Endodermal cell (in vitro differentiated cells): ENCODE measurements around the gene UFD1. TPM values are rescaled to one million over a fixed set of nuclear protein-coding genes. Genes with fewer than 3 reads are reported as not detected.

Source experiments
- DNase-seq: peaks from one replicate; pipeline ENCODE4 v3.0.0-alpha.2; 2017
- H3K27ac ChIP-seq: 2 replicates; pipeline ENCODE4 v1.5.1; 2013; ENCODE audit warnings: mild to moderate bottlenecking, low read depth, low read length, moderate library complexity
- H3K27me3 ChIP-seq: 2 replicates; pipeline ENCODE4 v1.6.1; 2013; ENCODE audit warnings: mild to moderate bottlenecking, low read length, moderate library complexity; ENCODE audit not compliant: insufficient read depth, control insufficient read depth, poor library complexity, severe bottlenecking
- H3K36me3 ChIP-seq: 2 replicates; pipeline ENCODE4 v1.7.0; 2013; ENCODE audit warnings: mild to moderate bottlenecking, low read length, moderate library complexity; ENCODE audit not compliant: control insufficient read depth, insufficient read depth
- H3K4me1 ChIP-seq: one replicate; pipeline ENCODE4 v1.7.0; 2013; ENCODE audit warnings: low read length; ENCODE audit not compliant: control insufficient read depth, insufficient read depth
- H3K4me3 ChIP-seq: 2 replicates; pipeline ENCODE4 v1.5.1; 2013; ENCODE audit warnings: mild to moderate bottlenecking, low read length, moderate library complexity
- H3K9ac ChIP-seq: 2 replicates; pipeline ENCODE4 v1.6.1; 2013; ENCODE audit warnings: mild to moderate bottlenecking, low read length, moderate library complexity; ENCODE audit not compliant: poor library complexity, severe bottlenecking; ENCODE audit errors: extremely low read depth
- H3K9me3 ChIP-seq: 2 replicates; pipeline ENCODE4 v1.6.1; 2013; ENCODE audit warnings: mild to moderate bottlenecking, low read length, moderate library complexity; ENCODE audit not compliant: control insufficient read depth
- H3K27ac Mint-ChIP-seq: 2 replicates; pipeline ENCODE4 v1.8.0; 2020; ENCODE audit warnings: mixed read lengths
- H3K27me3 Mint-ChIP-seq: 2 replicates; pipeline ENCODE4 v1.8.0; 2021; ENCODE audit warnings: mild to moderate bottlenecking, mixed read lengths; ENCODE audit not compliant: insufficient read depth
- H3K36me3 Mint-ChIP-seq: 2 replicates; pipeline ENCODE4 v1.8.0; 2020; ENCODE audit warnings: low read depth, mixed read lengths
- H3K4me1 Mint-ChIP-seq: 2 replicates; pipeline ENCODE4 v1.8.0; 2020; ENCODE audit warnings: mixed read lengths
- H3K4me3 Mint-ChIP-seq: 2 replicates; pipeline ENCODE4 v1.8.0; 2020; ENCODE audit warnings: mild to moderate bottlenecking, moderate library complexity, mixed read lengths
- H3K9me3 Mint-ChIP-seq: 2 replicates; pipeline ENCODE4 v1.8.0; 2020; ENCODE audit warnings: mild to moderate bottlenecking, mixed read lengths
- CTCF ChIP-seq: fragments of 200-600 bp; sonication (generic); conservative IDR thresholded peaks from 2 replicates; pipeline ENCODE4 v1.5.0; 2021; ENCODE audit warnings: antibody characterized with exemption, mild to moderate bottlenecking
- WGBS, 2 experiments: methylation state at CpG; one replicate each; pipeline versions ENCODE4 v1.1.5 to v1.1.7; 2013; ENCODE audit warnings: missing lambda C conversion rate in 2 of 2, mixed read lengths in 1 of 2; ENCODE audit not compliant: insufficient coverage in 1 of 2, insufficient read length in 1 of 2; 5-methylcytosine and 5-hydroxymethylcytosine counted together
- total RNA-seq, 2 donors: library from RNA; stranded (reverse); fragmentation: NEBNext Ultra II Directional in 1 of 2; extraction: Animal tissue kit (Norgen Biotek cat#: 25700) in 1 of 2; gene quantifications; 2 replicates in 1 of 2; 3 replicates in 1 of 2; pipeline ENCODE4 v1.2.1, GENCODE V29; 2021

Gene UFD1
- total RNA-seq, 2 donors from 2014 or later: 67.7 to 69.2 TPM

- Histone ChIP-seq H3K4me1 (no peaks in the 10 kb centered on the region), H3K4me3 (no peak overlapping the region), H3K36me3 (peaks cover 94% of the 10 kb centered on the region), H3K9ac (no peak overlapping the region), H3K27ac (no peak overlapping the region), H3K9me3 (no peaks in the 10 kb centered on the region), H3K27me3 (no peaks in the 10 kb centered on the region)
- Mint-ChIP-seq H3K36me3 (peaks cover 68% of the 10 kb centered on the region), H3K4me3 (no peak overlapping the region), H3K9me3 (no peaks in the 10 kb centered on the region), H3K27ac (no peak overlapping the region), H3K27me3 (no peaks in the 10 kb centered on the region), H3K4me1 (no peaks in the 10 kb centered on the region)
- 85 to 88% methylated on average over 6 to 7 of the region's 7 CpGs for WGBS, 2 experiments
- TF ChIP-seq CTCF: no peak
- DNase-seq: no peak
Measured at GRCh38 chr22:19463491-19464469, 15.2 kb downstream of the UFD1 start.

GRCh38 chr22:19463008-19463407 is 16.0 kb downstream of the UFD1 start:
- Mint-ChIP-seq H3K36me3 (peaks cover 65% of the 10 kb centered on the region), H3K27me3 (no peaks in the 10 kb centered on the region), H3K27ac (no peak overlapping the region), H3K9me3 (no peaks in the 10 kb centered on the region), H3K4me1 (no peaks in the 10 kb centered on the region), H3K4me3 (no peak overlapping the region)
- DNase-seq: no peak
- Histone ChIP-seq H3K27me3 (no peaks in the 10 kb centered on the region), H3K4me3 (no peak overlapping the region), H3K27ac (no peak overlapping the region), H3K9me3 (no peaks in the 10 kb centered on the region), H3K9ac (no peak overlapping the region), H3K4me1 (no peaks in the 10 kb centered on the region), H3K36me3 (peaks cover 91% of the 10 kb centered on the region)
- no peak for TF ChIP-seq CTCF
- no CpG with 5 or more reads among the region's 1 CpG for WGBS, 2 experiments

GRCh38 chr22:19461506-19461905 is 17.5 kb downstream of the UFD1 start:
- TF ChIP-seq CTCF: no peak
- Mint-ChIP-seq H3K36me3 (peaks cover 67% of the 10 kb centered on the region), H3K4me3 (no peak overlapping the region), H3K27me3 (no peaks in the 10 kb centered on the region), H3K4me1 (no peaks in the 10 kb centered on the region), H3K9me3 (no peaks in the 10 kb centered on the region), H3K27ac (no peak overlapping the region)
- Histone ChIP-seq H3K4me1 (no peaks in the 10 kb centered on the region), H3K9me3 (no peaks in the 10 kb centered on the region), H3K9ac (no peak overlapping the region), H3K36me3 (peaks cover 89% of the 10 kb centered on the region), H3K4me3 (no peak overlapping the region), H3K27ac (no peak overlapping the region), H3K27me3 (no peaks in the 10 kb centered on the region)
- WGBS, 2 experiments: 100% methylated on average over 1 of the region's 1 CpG; no CpG with 5 or more reads in 1 of the 2 experiments
- DNase-seq: no peak
